CD4-positive, alpha-beta T cell treated with Interferon alpha-2 for 1 hour (primary cell): ENCODE measurements around the gene ZNF565.
"Not testable (repeated sequence)": the region's sequence is repeated elsewhere in the genome, so short reads cannot be mapped to it uniquely, and the experiment has no call there.

ENCODE experiments used
- DNase-seq, 2 donors: peaks; one replicate each; pipeline ENCODE4 v3.0.0-alpha.2; 2020 to 2022

ZNF565 gene

DNA sequence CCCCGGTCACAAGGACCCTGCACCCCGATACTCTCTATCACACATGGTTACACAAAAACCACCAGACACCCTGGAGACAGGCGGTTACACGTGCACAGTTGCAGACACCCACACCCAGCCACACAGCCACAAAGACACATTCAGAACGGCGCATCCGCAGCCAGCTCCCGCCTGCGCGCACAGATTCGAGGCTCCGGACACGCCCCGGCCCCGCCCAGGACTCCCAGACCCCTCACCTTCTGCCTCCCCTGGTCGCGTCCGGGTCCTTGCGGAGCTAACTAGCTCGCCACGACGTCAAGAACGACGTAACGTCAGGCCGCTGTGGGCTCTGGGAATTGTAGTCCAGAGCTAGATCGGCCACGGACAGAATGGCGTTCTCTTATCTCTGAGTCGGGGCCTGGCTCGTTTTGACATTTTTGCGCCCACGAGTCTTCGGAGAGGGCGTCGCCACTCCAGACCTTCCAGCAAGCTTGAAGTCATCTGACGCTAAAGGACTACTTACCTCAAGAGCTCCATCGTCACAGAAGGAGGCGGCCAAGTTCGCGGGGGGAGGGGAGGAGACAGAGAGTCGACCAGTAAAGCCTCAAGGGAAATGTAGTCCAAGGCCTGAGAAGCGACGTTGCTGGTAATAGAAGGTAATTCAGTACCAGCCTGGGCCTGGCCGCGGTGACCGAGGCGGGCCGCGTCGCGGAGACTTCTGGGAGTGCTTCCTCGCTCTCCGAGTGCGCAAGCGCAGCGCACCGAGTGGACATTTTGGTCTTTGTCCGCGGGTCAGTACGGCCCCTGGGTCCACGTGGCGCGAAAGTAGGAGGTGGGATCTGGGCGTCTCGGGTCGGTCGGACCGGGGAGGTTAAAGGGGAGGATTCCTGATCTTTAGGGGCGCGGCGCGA, at the start of gene ZNF565, which contains the start of gene ZNF146:
Gene ZNF565 (minus strand): TSS at position 280 of the 890 bp plus-strand sequence. CDS start 12,680 bp downstream, outside the sequence.
Gene ZNF146 (plus strand): TSS at position 721 of the 890 bp plus-strand sequence. CDS start 21,335 bp downstream, outside the sequence.
- DNase-seq = peak; percentile 97

DNA sequence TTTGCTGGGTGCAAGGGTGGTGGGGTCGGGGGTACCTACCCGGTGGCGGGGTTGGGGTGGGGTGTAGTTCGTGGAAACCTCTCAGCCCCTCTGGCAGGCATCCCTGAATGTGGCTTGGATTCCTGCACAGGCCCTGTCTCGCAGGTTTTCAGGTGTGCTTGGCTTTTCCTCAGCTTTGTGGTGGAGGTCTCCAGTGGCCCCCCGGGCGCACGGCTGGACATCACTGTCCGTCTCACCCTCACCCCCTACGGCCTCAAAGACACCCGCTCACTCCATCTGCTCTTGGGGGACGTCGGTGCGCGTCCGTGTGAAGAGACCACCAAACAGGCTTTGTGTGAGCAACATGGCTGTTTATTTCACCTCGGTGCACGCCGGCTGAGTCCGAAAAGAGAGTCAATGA, 44.7 kb upstream of the ZNF565 start:
- DNase-seq = no peak

DNA sequence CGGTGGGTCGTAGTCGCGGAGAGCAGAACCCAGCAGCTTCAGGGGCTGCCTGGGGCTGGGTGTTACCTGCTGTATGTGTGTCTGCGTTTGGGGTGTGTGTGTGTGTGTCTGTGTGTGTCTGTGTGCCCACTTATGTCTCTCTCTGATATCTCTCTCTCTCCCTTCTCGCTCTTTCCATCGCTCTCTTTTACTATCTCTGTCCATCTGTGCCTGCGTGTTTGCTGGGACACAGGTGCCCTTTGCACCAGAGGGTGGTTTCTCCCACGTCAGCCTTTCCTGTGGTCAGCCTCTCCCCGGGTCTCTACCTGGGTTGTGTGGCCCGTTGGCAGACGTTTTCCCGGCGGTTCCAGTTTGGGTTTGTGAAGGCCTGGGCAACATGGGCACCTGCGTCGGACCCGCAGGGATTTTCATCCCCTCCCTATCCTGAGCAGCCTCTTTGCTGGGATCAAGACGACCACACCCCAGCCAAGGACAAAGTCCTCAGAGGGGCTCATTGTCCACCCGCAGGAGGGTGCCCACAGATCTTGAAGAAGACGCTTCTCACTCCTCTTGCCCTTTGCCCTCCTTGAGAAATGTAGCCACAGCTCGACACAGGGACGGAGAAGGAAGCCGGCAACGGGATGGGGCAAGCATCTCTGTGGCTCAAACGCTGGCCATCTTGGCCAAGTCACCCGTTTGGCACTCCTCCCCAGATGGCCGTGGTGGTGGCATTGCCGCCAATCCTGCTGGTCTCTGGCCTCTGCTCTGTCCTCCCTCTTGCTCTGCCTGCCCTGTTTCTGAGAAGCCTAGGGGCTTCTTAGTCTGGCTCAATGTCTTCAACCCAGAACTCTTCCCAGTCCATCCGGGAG, 43.8 kb upstream of the ZNF565 start:
- no peak for DNase-seq

DNA sequence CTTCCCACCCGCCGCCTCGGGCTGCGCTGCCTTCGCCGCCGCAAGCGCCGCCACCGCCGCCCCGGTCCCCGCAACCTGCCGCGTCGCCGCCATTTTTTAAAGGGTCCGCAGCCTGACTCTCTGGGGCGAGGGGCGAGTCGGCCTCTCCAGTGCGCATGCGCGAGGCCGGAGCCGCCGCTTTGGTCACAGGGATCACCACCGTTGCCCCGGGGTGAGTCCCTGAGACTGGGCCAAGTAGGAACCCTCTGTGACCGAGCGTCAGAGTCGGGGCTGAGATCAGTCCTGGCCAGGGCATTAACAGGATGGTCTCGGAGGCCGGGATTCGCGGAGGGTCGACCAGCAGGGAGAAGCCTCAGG, 43.0 kb upstream of the ZNF565 start:
- DNase-seq = no peak

DNA sequence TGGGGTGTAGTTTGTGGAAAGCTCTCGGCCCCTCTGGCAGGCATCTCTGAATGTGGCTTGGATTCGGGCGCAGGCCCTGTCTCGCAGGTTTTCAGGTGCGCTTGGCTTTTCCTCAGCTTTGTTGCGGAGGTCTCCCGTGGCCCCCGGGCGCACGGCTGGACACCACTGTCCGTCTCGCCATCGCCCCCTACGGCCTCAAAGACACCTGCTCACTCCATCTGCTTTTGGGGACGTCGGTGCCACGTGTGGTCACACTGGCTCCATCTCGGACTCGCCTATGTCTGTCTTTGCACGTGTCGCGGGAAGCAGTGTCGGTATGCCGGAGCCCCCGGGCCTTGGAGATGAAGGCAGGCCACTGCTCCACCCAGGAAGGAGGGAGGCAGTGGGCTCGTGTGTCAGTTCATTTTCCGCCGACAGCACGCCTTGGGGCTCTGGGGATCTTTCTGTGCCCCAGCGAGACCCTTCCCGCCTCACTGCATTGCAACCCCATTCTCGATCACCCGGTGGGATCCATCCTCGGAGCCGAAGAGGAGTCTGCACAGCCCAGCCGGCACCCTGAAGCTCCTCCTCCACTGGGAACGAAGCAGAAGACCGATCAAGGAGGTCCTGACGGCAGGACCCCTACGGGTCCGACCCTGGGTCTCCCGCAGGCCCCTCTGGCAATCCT, 42.5 kb upstream of the ZNF565 start:
- no peak for DNase-seq

DNA sequence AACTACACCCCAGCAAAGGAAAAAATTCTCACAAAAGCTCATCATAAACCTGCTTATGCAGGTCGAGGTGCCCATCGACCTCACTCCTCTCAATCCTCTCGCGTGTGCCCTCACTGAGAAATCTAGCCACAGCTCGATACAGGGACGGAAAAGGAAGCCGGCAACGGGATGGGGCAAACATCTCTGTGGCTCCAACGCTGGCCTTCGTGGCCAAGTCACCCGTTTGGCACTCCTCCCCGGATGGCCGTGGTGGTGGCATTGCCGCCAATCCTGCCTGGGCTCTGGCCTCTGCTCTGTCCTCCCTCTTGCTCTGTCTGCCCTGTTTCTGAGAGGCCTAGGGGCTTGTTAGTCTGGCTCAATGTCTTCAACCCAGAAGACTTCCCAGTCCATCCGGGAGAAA, 41.6 kb upstream of the ZNF565 start:
- DNase-seq = no peak

DNA sequence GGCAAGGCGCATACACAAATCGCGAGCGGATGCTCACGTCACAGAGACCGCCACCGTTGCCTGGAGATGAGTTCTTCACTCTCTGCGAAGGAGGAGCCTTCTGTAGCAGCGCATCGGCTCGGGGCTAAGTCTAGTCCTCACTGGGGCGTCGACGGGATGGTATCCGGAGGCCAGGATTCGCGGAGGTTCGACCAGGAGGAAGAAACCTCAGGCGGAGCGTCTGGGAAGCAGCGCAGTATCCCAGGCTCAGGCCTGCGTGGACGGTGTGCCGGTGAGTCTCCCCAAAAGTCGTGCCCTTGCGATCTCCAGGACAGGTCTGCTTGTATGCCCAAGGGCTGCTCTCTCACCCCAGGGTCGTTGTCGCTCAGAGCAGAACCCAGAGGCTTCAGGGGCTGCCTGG, 40.9 kb upstream of the ZNF565 start:
- DNase-seq = no peak

DNA sequence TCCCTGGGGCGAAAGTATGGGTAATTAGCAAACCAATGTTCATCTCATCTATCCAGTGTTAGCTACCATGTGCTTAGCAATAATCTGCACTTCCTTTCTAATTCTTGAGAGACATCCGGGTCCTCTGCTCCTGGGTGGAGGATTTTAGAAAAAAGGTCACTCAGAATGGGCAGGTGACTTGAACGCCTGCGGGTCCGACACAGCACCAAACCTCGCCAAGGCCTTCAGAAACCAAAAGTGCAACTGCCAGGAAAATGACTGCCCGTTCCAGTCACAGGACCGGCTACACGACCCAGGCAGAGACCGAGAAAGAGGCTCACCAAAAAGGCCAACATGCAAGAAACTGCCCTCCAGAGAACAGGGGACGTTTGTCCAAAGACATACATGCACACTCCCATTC, 40.4 kb upstream of the ZNF565 start:
- no peak for DNase-seq

DNA sequence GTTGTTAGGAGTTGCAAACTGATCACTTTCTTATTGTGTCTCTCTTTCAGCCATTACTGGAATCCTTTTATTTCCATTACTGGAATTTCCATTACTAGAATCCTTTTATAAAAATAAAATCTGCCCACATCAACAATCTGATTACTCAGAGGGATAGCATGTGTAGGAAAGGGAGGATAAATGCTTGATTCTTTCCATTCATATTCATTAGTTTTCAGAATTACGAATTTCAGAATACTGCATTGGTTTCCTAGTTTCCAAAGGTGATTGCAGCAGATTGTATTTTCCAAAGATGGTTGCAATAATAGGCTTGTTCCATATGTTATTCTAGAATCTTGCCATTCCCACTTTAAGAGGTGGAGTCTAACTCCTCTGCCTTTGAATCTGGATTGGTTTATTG, 37.6 kb upstream of the ZNF565 start:
- no peak for DNase-seq

DNA sequence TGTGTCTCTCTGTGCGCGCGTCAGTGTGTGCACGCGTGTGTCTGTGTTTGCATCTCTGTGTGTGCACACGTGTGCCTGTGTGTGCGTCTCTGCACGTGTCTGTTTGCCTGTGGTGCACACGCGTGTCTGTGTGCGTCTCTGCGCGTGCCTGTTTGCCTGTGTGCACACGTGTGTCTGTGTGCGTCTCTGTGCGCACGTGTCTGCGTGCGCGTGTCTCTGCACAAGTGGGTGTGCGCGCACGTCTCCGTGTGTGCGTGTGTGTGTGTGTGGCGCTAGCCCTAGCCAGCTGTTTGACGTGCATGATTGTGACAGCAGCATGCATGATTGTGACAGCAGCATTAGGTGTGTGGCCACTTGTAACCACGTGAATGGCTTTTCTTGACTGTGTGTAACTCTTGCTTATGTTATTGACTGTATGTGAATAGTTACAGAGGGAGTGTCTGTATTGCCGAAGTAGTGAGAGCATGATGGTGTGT, 31.6 kb upstream of the ZNF565 start:
- DNase-seq = no peak

DNA sequence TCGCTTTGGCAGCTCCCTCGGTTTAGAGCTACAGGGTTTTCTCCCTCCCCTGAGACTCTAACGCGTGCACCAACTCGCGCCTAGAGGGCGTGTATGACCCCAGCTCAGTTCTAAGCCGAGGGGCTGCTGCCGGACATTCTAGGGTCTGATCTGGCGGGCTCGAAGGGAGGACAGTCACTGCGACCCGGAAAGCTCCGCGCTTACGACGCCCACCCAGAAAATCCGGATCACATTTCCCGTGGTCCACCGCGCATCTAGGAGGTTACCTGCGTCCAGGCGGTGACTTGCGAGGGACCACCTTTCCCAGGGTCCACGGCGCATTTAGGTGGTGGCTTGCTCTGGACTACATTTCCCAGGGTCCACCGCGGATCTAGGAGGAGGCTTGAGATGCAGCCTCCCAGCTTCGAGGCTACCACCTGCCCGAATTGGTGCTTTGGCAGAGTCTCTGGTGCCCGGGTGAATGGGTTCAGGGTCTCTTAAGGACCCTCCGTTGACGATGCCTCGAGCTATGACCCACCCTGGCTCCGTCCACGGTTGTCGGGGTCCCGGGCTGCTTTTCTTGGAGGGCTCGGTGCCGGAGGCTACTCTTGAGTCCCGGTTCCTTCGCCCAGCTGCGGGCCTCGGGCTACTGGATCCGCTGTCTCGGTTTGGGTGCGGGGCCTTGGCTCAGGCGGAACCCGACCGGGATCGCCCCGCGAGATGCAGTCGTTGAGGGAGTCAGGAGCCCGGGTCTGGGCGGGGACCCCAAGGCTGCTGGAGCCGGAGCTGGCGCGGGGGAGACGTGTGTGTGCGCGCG, 30.9 kb upstream of the ZNF565 start:
- no peak for DNase-seq

DNA sequence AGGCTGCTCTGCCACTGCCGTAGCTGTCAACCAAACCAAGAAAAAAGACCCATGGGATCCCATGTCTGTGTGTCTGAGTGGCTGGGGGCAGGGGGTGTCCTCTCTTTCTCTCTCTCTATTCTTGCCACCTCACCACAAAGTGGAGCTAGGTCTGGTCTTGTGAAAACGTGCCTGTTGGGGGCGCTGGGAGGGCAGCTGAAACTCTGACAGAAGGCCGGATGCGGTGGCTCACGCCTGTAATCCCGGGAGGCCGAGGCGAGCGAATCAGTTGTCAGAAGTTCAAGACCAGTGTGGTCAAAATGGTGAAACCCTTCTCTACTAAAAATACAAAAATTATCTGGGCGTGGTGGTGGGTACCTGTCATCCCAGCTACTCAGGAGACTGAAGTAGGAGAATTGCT, 29.6 kb upstream of the ZNF565 start:
- DNase-seq = no peak

DNA sequence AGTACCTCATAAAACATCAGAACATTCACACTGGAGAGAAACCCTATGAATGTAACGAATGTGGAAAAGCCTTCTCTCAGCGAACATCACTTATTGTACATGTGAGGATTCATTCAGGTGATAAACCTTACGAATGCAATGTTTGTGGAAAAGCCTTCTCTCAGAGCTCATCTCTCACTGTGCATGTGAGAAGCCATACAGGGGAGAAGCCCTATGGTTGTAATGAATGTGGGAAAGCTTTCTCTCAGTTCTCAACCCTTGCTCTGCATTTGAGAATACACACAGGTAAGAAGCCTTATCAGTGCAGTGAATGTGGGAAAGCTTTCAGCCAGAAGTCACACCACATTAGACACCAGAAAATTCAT, 22.5 kb upstream of the ZNF565 start:
- DNase-seq = no peak

DNA sequence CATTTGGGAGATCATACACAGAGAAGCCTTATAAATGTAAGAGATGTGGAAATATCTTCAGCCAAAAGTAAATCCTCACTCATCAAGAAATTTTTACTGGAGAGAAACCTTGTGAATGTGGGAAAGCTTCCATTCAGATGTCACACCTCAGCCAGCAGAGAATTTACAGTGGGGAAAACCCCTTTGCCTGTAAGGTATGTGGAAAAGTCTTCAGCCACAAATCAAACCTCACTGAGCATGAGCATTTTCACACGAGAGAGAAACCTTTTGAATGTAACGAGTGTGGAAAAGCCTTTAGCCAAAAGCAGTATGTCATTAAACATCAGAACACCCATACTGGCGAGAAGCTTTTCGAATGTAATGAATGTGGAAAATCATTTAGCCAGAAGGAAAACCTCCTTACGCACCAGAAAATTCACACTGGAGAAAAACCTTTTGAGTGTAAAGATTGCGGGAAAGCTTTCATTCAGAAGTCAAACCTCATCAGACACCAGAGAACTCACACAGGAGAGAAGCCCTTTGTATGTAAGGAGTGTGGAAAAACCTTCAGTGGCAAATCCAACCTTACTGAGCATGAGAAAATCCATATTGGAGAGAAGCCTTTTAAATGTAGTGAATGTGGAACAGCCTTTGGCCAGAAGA, 22.0 kb upstream of the ZNF565 start:
- no peak for DNase-seq

DNA sequence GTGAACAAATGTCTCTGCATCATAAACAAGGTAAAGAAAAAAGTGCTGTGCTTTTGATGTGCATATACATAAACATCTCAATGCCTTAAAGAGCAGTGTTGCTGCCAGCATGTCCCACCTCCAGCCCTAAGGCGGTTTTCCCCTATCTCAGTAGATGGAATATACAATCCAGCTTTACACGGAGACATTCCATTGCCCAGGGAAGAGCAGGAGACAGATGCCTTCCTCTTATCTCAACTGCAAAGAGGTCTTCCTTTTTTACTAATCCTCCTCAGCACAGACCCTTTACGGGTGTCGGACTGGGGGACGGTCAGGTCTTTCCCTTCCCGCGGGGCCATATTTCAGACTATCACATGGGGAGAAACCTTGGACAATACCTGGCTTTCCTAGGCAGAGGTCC, 19.2 kb upstream of the ZNF565 start:
- DNase-seq = not testable (repeated sequence)

DNA sequence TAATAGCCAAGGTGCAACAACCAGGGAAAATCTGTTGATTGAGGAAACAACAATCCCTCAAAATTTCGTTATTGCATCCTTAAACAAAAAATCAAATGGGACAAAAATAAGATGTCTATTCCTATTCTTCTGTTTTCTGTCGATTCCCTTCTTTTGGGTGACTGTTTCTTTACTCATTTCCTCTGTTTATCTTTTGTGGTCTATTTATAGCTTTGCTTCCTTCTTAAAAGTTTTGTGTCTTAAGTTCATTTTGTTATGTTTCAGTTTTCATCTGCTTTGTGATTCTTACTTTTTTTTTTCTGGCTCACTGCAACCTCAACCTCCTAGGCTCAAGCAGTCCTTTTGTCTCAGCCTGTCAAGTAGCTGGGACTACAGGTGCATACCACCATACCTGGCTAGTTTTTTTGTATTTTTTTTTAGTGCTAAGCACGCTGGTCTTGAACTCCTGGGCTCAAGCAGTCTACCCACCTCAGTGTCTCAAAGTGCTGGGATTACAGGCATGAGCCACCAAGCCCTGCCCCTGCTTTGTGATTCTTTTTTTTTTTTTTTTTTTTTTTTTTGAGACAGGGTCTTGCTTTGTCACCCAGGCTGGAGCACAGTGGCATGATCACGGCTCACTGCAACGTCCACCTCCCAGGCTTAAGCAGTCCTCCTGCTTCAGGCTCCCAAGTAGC, 10.9 kb upstream of the ZNF565 start:
- no peak for DNase-seq

DNA sequence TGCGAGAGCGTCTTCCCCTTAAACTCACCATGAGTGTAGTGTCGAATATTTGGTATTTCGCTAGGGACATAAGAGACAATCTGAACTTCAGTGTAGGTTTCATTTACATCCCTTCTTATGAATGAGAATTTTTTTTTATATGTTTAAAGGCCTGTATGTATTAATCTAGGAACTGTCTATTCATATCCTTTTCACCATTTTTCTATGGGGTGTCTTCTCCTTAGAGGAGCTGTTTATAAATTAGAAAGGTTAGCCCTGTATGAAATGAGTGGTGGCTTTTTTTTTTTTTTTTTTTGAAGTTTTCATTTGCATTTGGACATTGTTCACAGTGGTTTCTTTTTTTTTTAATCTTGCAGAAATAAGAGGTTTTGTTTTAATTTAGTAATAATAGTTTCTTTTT, 8.0 kb upstream of the ZNF565 start:
- DNase-seq = no peak

DNA sequence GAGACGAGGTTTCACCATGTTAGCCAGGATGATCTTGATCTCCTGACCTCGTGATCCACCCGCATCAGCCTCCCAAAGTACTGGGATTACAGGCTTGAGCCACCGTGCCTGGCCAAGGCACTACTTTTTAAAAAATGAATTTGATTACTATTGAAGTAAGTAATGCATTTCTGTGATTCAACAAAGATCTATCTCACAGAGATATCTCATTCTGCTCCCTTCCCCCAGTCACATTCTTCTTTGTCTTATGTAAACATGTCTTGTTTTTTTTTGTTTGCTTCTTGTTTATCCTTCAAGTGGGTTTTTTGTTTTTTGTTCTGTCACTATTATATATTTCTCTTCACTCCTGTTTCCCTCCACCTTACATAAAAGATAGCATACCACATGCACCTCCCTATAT, 7.0 kb upstream of the ZNF565 start:
- DNase-seq = no peak

DNA sequence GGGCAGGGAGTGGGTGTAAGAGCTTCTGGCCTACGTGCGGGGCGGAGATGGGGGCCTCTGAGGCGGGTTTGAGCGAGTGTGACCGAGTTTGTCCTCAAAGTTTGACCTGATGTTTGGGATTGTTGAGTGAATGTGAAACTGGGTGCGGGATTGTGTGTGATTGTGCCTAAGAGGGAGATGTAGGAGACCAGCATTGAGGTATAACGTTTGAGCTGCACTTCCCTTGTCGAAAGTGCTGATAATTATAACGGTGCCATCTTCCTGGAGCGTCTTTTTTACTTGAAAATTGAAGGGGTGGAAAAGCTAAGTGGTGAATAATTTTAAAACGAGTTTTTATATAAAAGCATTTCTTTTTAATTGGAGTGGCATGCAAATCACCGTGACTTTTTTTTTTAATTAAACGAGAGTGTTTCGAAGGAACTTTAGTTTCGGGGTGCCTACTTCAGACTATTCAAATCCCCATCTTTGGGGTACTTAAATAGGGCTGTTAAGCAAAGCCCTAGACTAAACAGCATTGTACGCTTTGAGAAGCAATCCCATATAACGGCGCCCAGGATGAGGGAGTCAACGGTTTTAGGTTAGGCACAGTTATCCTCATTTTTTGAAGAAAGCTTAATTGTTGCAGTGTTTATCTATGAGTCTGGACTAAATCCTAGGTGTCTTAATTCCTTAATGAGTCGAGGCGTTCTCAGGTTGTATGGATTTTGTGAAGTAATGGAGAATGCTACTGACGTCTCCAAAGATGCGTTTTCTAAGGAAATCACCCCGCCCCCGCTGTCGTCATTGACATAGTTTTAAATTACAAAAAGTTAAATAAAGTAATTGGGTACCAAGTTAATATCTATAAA, 1.0 kb upstream of the ZNF565 start:
- DNase-seq = peak in 1 of 2 donors; percentile 9

DNA sequence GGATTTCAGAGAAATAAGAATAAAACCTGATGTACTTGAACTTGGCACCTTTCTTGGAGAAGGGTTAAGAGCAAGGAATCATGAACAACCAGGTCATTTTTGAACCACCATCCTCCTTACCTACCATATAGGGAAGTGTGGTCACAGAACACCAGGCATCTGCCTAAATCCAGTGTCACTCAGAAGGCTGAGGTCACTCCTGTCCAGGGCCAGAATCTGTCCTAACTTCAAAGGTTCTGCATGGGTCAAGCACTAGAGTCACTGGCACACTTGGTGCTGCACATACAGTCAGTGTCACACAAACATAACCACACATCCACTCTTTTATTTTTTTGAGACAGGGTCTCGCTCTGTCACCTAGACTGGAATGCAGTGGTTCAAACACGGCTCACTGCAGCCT, 1.6 kb downstream of the ZNF565 start:
- DNase-seq = no peak
